ENCODE measurements around the gene GET4.
"Not testable (repeated sequence)": the region's sequence is repeated elsewhere in the genome, so short reads cannot be mapped to it uniquely, and the experiment has no call there.

Gene GET4

DNA sequence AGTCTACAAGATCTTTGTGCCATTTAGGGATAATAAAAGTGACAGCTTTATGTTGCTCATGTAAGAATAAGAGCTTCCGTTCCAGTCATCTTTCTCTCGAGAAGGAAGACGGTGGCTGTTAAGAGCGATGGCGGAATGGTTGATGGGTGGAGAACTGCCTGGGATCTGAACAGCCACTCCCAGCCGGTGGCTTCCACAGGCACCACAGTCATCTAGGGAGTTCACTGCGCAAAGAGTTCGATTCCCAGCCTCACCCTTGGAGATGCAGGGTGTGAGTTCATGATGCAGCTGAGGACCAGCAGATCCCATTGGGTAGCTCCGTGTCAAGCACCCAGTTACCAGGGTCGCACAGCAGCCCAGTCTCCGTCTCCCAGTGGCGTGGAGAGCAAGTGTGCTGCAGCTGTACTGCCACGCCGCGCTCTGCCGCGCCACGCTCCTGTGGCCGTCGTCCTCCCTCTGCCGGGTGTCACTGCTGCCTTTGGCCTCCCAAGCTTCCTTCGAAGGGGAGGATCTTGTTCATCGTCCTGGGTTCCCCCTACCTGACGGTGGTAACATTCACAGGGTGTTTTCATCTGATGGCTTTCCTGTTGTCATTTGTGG lies 36.3 kb upstream of the GET4 start:
- H3K9me3 Mint-ChIP-seq = no peaks in the 10 kb centered on the region
- H3K36me3 Mint-ChIP-seq (ENCODE audit: low read depth) = peaks cover 94% of the 10 kb centered on the region
- intact Hi-C loops (cut with micrococcal nuclease) = no loop called here
- peaks cover 13% of the 10 kb centered on the region for H3K4me1 Mint-ChIP-seq (ENCODE audit: low read depth)
- H3K4me3 Mint-ChIP-seq = no peak overlapping the region
- H3K27ac Mint-ChIP-seq = no peak overlapping the region
- no peaks in the 10 kb centered on the region for H3K27me3 Mint-ChIP-seq

- Mint-ChIP-seq H3K9me3 (no peaks in the 10 kb centered on the region), H3K27ac (no peak overlapping the region), H3K4me1 (ENCODE audit: low read depth) (no peaks in the 10 kb centered on the region), H3K4me3 (no peak overlapping the region), H3K36me3 (ENCODE audit: low read depth) (peaks cover 96% of the 10 kb centered on the region), H3K27me3 (no peaks in the 10 kb centered on the region)
- intact Hi-C loops (cut with micrococcal nuclease) = no loop called here
Observed at GRCh38 chr7:841943-842342, 34.4 kb upstream of the GET4 start.

GRCh38 chr7:842431-843031 lies 33.8 kb upstream of the GET4 start:
- no peaks in the 10 kb centered on the region for H3K27me3 Mint-ChIP-seq
- no peak overlapping the region for H3K4me3 Mint-ChIP-seq
- no peaks in the 10 kb centered on the region for H3K9me3 Mint-ChIP-seq
- peaks cover 91% of the 10 kb centered on the region for H3K36me3 Mint-ChIP-seq (ENCODE audit: low read depth)
- intact Hi-C loops (cut with micrococcal nuclease) = no loop called here
- no peak overlapping the region for H3K27ac Mint-ChIP-seq
- H3K4me1 Mint-ChIP-seq (ENCODE audit: low read depth) = no peaks in the 10 kb centered on the region

GRCh38 chr7:843230-843629 lies 33.1 kb upstream of the GET4 start:
- Mint-ChIP-seq H3K27me3 (no peaks in the 10 kb centered on the region), H3K4me1 (ENCODE audit: low read depth) (no peaks in the 10 kb centered on the region), H3K9me3 (no peaks in the 10 kb centered on the region), H3K27ac (no peak overlapping the region), H3K36me3 (ENCODE audit: low read depth) (peaks cover 90% of the 10 kb centered on the region), H3K4me3 (no peak overlapping the region)
- intact Hi-C loops (cut with micrococcal nuclease) = no loop called here

GRCh38 chr7:844043-844442 lies 32.3 kb upstream of the GET4 start:
- intact Hi-C loops (cut with micrococcal nuclease) = no loop called here
- H3K9me3 Mint-ChIP-seq = no peaks in the 10 kb centered on the region
- no peak overlapping the region for H3K4me3 Mint-ChIP-seq
- H3K27me3 Mint-ChIP-seq = no peaks in the 10 kb centered on the region
- H3K4me1 Mint-ChIP-seq (ENCODE audit: low read depth) = no peaks in the 10 kb centered on the region
- no peak overlapping the region for H3K27ac Mint-ChIP-seq
- H3K36me3 Mint-ChIP-seq (ENCODE audit: low read depth) = peaks cover 90% of the 10 kb centered on the region

GRCh38 chr7:844514-844913 lies 31.8 kb upstream of the GET4 start:
- H3K4me1 Mint-ChIP-seq (ENCODE audit: low read depth) = no peaks in the 10 kb centered on the region
- no peaks in the 10 kb centered on the region for H3K9me3 Mint-ChIP-seq
- intact Hi-C loops (cut with micrococcal nuclease) = no loop called here
- H3K36me3 Mint-ChIP-seq (ENCODE audit: low read depth) = peaks cover 91% of the 10 kb centered on the region
- H3K27ac Mint-ChIP-seq = no peak overlapping the region
- no peak overlapping the region for H3K4me3 Mint-ChIP-seq
- no peaks in the 10 kb centered on the region for H3K27me3 Mint-ChIP-seq

- Mint-ChIP-seq H3K27me3 (no peaks in the 10 kb centered on the region), H3K9me3 (no peaks in the 10 kb centered on the region), H3K4me3 (no peak overlapping the region), H3K4me1 (ENCODE audit: low read depth) (no peaks in the 10 kb centered on the region), H3K27ac (no peak overlapping the region), H3K36me3 (ENCODE audit: low read depth) (peaks cover 91% of the 10 kb centered on the region)
- intact Hi-C loops (cut with micrococcal nuclease) = no loop called here
Observed at GRCh38 chr7:845091-845490, 31.3 kb upstream of the GET4 start.

DNA sequence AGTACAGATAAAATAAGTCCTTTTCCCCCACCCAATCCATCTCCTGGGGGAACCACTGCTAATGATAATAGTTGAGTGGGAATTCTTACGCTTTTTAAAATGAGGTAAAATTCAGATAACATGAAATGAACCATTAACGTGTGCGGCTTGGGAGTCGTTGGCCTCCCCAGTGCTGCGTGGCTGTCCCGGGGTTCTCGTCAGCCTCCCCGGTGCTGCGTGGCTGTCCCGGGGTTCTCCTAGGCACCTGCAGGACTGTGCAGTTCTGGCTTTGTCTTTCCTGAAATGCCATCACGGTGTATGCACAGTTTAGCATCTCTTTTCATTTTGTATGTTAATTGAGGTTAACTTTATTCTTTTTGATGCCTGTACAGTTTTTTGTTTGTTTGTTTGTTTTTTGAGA lies 30.6 kb upstream of the GET4 start:
- no peaks in the 10 kb centered on the region for H3K9me3 Mint-ChIP-seq
- no peak overlapping the region for H3K4me3 Mint-ChIP-seq
- H3K36me3 Mint-ChIP-seq (ENCODE audit: low read depth) = peaks cover 87% of the 10 kb centered on the region
- no peaks in the 10 kb centered on the region for H3K27me3 Mint-ChIP-seq
- no peak overlapping the region for H3K27ac Mint-ChIP-seq
- no peaks in the 10 kb centered on the region for H3K4me1 Mint-ChIP-seq (ENCODE audit: low read depth)
- intact Hi-C loops (cut with micrococcal nuclease) = no loop called here

GRCh38 chr7:846958-847650 lies 29.2 kb upstream of the GET4 start:
- H3K36me3 Mint-ChIP-seq (ENCODE audit: low read depth) = peaks cover 86% of the 10 kb centered on the region
- H3K9me3 Mint-ChIP-seq; H3K4me1 Mint-ChIP-seq (ENCODE audit: low read depth); intact Hi-C loops (cut with micrococcal nuclease); H3K27me3 Mint-ChIP-seq; H3K4me3 Mint-ChIP-seq; H3K27ac Mint-ChIP-seq: not testable (repeated sequence)

- H3K9me3 Mint-ChIP-seq; H3K4me3 Mint-ChIP-seq; H3K27me3 Mint-ChIP-seq; H3K4me1 Mint-ChIP-seq (ENCODE audit: low read depth); intact Hi-C loops (cut with micrococcal nuclease); H3K27ac Mint-ChIP-seq: not testable (repeated sequence)
- H3K36me3 Mint-ChIP-seq (ENCODE audit: low read depth) = peaks cover 86% of the 10 kb centered on the region
Observed at GRCh38 chr7:847728-848127, 28.6 kb upstream of the GET4 start.

DNA sequence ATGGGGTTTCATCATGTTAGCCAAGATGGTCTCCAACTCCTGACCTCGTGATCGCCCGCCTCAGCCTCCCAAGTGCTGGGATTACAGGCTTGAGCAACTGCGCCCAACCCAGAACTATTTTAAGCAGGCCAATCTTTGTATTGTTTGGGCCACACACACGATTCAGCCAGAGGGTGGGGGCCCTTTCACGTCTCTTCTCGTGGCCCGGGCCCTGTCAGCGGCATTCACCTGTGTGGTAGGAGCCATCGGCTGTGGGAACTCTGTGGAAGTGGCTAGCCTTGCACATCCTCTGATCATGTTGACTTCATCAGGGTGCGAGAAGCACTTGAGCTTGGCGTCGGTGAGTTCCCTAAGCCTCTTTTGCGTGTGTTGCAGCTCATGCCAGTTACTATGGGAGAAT lies 27.2 kb upstream of the GET4 start:
- H3K27ac Mint-ChIP-seq = no peak overlapping the region
- no peak overlapping the region for H3K4me3 Mint-ChIP-seq
- no peaks in the 10 kb centered on the region for H3K4me1 Mint-ChIP-seq (ENCODE audit: low read depth)
- peaks cover 86% of the 10 kb centered on the region for H3K36me3 Mint-ChIP-seq (ENCODE audit: low read depth)
- H3K9me3 Mint-ChIP-seq = no peaks in the 10 kb centered on the region
- intact Hi-C loops (cut with micrococcal nuclease) = no loop called here
- no peaks in the 10 kb centered on the region for H3K27me3 Mint-ChIP-seq

GRCh38 chr7:849781-850180 lies 26.6 kb upstream of the GET4 start:
- Mint-ChIP-seq H3K36me3 (ENCODE audit: low read depth) (peaks cover 86% of the 10 kb centered on the region), H3K27me3 (no peaks in the 10 kb centered on the region), H3K27ac (no peak overlapping the region), H3K4me1 (ENCODE audit: low read depth) (no peaks in the 10 kb centered on the region), H3K9me3 (no peaks in the 10 kb centered on the region), H3K4me3 (no peak overlapping the region)
- intact Hi-C loops (cut with micrococcal nuclease) = no loop called here

- Mint-ChIP-seq H3K4me3 (no peak overlapping the region), H3K36me3 (ENCODE audit: low read depth) (peaks cover 86% of the 10 kb centered on the region)
Observed at GRCh38 chr7:851204-851603, 25.1 kb upstream of the GET4 start.

DNA sequence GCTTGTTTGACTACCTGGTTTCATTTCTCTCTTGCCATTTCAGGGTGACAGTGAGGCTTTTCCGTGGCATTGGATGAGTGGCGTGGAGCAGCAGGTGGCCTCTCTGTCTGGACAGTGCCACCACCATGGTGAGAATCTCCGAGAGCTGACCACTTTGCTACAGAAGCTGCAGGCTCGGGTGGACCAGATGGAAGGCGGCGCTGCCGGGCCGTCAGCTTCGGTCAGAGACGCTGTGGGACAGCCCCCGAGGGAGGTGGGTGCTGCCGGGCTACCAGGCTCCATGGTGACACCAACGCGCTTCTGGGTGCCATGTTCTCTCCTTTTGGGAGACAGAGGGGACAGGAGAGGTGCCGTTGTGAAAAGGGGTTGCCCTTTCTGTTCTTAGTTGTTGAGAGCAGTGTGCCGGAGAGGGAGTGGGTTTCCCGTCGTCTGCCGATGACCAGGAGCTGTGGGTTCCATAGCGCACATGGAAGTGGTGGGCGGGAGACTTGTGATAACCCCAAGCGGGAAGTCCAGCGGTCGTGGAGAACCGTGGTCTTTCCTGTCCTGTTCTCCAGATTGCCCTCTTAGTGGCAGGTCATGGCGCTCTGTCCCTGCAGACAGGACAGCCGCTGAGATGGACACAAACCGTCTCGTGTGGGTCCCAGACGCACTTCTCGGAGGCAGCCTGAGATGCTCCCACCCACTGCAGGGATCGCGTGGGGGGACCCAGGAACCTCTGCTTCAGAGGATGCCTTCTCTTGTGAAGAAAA lies 22.8 kb upstream of the GET4 start:
- H3K36me3 Mint-ChIP-seq (ENCODE audit: low read depth) = peaks cover 93% of the 10 kb centered on the region
- no peak overlapping the region for H3K27ac Mint-ChIP-seq
- intact Hi-C loops (cut with micrococcal nuclease) = no loop called here
- H3K4me3 Mint-ChIP-seq = no peak overlapping the region
- no peaks in the 10 kb centered on the region for H3K27me3 Mint-ChIP-seq
- no peaks in the 10 kb centered on the region for H3K9me3 Mint-ChIP-seq
- H3K4me1 Mint-ChIP-seq (ENCODE audit: low read depth) = no peaks in the 10 kb centered on the region

More at GRCh38 chr7:851204-851603, 25.1 kb upstream of the GET4 start:
- Mint-ChIP-seq H3K27me3 (no peaks in the 10 kb centered on the region), H3K4me1 (ENCODE audit: low read depth) (no peaks in the 10 kb centered on the region), H3K9me3 (no peaks in the 10 kb centered on the region), H3K27ac (no peak overlapping the region)
- intact Hi-C loops (cut with micrococcal nuclease) = no loop called here
